ENCODE results near the gene CAMTA1. TPM values are rescaled to one million over a fixed set of nuclear protein-coding genes. Genes with fewer than 3 reads are reported as not detected.

The CAMTA1 gene
- total RNA-seq, 2 donors from 2014 or later: 36.5 to 57.5 TPM

DNA sequence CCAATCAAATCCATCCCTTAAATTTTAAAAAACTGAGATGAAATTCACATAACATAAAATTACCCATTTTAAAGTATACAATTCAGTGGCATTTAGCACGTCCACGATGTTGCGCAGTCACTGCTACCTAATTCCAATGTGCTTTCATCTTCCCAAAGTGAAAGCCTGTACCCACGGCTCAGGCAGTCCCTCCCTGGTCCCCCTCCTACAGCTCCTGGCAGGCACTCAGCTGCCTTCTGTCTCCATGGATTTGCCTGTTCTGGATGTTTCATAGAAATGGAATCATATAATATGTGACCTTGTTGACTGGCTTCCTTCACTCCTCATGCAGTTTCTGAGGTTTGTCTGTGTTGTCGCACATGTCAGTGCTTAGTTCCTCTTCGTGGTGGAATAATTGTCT lies 386.3 kb downstream of the CAMTA1 start:
- no peak overlapping the region for H3K4me3 Mint-ChIP-seq
- no peak overlapping the region for H3K27ac Mint-ChIP-seq
- peaks cover 22 to 28% of the 10 kb centered on the region in 2 donors for H3K27me3 Mint-ChIP-seq
- ATAC-seq: no peak
- DNase-seq (ENCODE audit: low spot score): no peak
- H3K36me3 Mint-ChIP-seq: no peaks in the 10 kb centered on the region
- H3K4me1 Mint-ChIP-seq (ENCODE audit: low read depth in 2 of 2): no peaks in the 10 kb centered on the region
- H3K9me3 Mint-ChIP-seq: no peaks in the 10 kb centered on the region

DNA sequence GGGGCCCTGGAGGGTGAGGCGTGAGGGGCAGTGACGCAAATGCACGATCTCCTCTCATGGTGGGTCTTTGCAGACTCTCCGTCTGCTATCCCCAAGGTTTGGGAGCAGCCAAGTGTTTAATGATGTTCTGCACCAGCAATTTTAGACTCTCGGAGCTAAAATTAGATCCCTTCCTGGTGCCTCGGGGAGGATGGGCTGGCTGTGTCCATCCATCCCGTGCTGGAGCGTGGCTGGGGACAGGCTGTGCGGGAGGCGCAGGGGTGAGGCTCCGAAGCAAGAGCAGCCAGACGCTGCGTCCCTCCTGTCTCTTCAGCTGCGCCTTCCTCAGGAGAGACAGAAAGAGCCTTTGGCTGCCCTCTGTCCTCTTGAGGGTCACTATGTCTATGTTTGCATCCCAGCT lies 387.6 kb downstream of the CAMTA1 start:
- Mint-ChIP-seq H3K36me3 (no peaks in the 10 kb centered on the region), H3K27me3 (peaks cover 18 to 34% of the 10 kb centered on the region in 2 donors), H3K4me3 (no peak overlapping the region), H3K4me1 (ENCODE audit: low read depth in 2 of 2) (no peaks in the 10 kb centered on the region), H3K27ac (no peak overlapping the region), H3K9me3 (no peaks in the 10 kb centered on the region)
- DNase-seq (ENCODE audit: low spot score) (no peak), ATAC-seq (peak in 1 of 2 donors; percentile 11)

DNA sequence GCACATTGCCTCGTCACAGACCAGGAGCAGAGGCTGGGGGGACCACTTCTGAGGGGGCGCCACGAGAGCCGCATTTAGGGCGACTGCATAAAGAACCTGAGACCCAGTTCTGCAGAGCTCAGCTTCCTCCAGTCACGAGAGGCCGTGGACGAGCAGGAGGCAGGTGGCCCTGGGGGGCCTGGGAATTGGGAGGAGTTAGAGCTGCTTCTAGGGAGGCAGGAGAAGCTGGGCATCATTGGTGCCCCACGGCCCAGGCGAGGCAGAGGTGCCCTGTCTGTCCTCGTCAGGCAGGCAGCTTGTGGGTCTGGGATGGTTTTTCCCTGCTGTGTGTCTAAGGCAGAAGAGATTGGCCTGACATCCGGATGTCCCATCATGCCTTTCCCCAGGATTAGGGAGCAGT lies 389.3 kb downstream of the CAMTA1 start:
- Mint-ChIP-seq H3K9me3 (no peaks in the 10 kb centered on the region), H3K27me3 (peaks cover 24 to 43% of the 10 kb centered on the region in 2 donors), H3K36me3 (peaks cover 5% of the 10 kb centered on the region), H3K4me3 (no peak overlapping the region), H3K27ac (no peak overlapping the region), H3K4me1 (ENCODE audit: low read depth in 2 of 2) (no peaks in the 10 kb centered on the region)
- ATAC-seq: no peak
- DNase-seq (ENCODE audit: low spot score): no peak

DNA sequence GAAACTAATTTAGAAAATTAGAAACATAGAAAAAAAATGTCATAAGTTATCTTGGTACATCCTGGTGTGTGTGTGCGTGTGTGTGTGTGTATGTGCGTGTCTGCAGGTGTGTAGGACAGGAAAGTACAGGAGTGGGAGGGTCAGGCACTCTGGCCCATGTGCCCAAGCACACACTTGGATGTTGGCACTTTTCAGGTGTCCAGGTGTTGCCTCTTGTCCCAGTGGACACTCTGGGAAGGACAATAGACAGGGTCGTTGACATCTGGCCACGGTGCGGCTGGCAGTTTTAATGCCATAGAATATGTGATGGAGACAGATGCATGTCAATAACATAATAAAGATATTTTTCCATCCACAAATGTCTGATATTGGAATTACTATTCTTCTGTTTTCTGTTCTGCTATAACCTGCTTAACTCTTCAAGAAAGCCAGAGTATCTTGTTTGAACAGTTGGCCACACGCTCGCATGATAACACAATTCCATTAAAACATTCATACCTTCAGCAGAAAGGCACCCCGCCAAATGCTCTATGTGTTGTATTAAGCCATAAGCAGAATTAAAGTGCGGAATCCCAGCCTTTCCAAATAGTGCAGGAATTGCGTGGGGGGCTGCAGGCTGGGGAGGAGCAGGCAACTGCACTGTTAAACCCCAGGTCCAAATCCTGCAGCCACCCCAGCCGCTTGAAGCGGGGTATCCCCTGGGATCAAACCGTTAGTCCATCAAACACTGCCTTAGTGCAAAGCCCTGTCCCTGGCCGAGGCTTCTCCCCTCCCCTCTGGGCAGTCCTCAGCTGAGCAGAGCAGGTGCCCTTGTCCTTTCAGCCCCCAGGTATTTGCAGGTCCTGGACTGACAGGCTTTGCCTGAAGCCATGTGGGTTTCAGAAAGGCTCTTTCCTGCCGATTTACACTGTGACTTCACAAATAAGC lies 390.0 kb downstream of the CAMTA1 start:
- Mint-ChIP-seq H3K27ac (no peak overlapping the region), H3K4me1 (ENCODE audit: low read depth in 2 of 2) (no peaks in the 10 kb centered on the region), H3K36me3 (peaks cover 10% of the 10 kb centered on the region), H3K4me3 (no peak overlapping the region), H3K27me3 (peaks cover 24 to 42% of the 10 kb centered on the region in 2 donors), H3K9me3 (no peaks in the 10 kb centered on the region)
- DNase-seq (ENCODE audit: low spot score): no peak
- no peak for ATAC-seq

DNA sequence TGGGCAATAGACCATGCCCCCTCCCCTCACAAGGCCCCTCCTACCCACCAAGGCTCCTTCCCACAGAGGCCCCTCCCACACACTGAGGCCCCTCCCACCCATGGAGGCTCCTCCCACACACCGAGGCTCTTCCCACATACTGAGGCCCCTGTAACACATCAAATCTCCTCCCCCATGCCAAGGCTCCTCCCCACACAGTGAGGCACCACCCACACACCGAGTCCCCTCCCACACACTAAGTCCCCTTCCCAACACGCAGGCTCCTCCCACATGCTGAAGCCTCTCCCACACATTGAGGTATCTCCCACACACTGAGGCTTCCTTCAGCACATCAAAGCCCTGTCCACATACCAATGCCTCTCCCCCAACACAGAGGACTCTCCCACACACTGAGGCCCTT lies 391.8 kb downstream of the CAMTA1 start:
- Mint-ChIP-seq H3K9me3 (no peaks in the 10 kb centered on the region), H3K36me3 (peaks cover 10% of the 10 kb centered on the region), H3K4me1 (ENCODE audit: low read depth in 2 of 2) (no peaks in the 10 kb centered on the region), H3K4me3 (no peak overlapping the region), H3K27me3 (peaks cover 12 to 24% of the 10 kb centered on the region in 2 donors), H3K27ac (no peak overlapping the region)
- DNase-seq (ENCODE audit: low spot score) (no peak), ATAC-seq (peak in 1 of 2 donors; percentile 44)

DNA sequence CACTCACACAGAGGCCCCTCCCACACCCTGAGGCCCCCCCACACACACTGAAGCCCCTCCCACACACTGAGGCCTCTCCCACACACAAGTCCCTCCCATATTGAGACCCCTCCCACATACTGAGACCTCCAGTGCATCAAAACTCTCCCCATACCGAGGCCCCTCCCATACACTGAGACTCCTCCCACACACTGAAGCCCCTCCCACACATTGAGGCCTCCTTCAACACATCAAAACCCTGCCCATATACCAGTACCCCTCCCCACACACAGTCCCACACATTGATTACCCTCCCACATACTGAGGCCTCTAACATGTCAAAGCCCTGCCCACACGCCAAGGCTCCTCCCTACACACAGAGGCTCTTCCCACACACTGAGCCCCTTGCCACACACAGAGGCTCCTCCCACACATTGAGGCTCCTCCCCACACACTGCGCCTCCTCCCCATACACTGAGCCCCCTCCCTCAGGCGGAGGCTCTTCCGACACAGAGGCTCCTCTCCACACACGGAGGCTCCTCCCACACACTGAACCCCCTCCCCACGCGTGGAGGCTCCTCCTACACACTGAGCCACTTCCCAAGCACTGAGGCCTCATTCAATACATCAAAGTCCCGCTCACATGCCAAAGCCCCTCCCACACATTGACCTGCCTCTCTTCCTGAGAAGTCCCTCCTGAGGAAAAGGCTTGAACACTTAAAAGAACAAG lies 392.3 kb downstream of the CAMTA1 start:
- no peaks in the 10 kb centered on the region for H3K9me3 Mint-ChIP-seq
- H3K4me3 Mint-ChIP-seq: no peak overlapping the region
- ATAC-seq (no peak), DNase-seq (ENCODE audit: low spot score) (no peak)
- H3K4me1 Mint-ChIP-seq (ENCODE audit: low read depth in 2 of 2): no peaks in the 10 kb centered on the region
- peaks cover 10% of the 10 kb centered on the region for H3K36me3 Mint-ChIP-seq
- peaks cover 14 to 25% of the 10 kb centered on the region in 2 donors for H3K27me3 Mint-ChIP-seq
- no peak overlapping the region for H3K27ac Mint-ChIP-seq

DNA sequence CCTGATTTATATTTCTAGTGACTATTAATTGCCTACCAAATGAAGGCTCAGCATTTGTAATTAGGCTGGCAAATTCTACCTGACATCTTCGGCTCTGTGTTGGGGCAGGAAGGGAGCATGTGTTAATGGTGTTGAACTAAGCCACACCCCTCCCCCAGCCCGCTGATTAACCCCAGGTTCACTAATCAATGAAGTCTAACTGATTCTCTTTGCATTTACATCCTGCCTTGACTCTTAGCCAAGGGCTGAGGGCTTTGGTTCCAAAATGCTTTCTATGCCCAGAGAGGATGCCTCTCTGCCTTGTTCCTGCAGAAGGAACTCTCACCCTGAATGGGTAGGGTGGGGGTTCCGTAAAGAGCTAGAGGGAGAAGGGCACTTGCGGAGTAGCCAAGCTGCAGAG lies 393.1 kb downstream of the CAMTA1 start:
- no peak for DNase-seq (ENCODE audit: low spot score)
- no peak overlapping the region for H3K27ac Mint-ChIP-seq
- no peaks in the 10 kb centered on the region for H3K4me1 Mint-ChIP-seq (ENCODE audit: low read depth in 2 of 2)
- ATAC-seq: no peak
- no peaks in the 10 kb centered on the region for H3K9me3 Mint-ChIP-seq
- H3K27me3 Mint-ChIP-seq: peaks cover 19 to 32% of the 10 kb centered on the region in 2 donors
- H3K4me3 Mint-ChIP-seq: no peak overlapping the region
- H3K36me3 Mint-ChIP-seq: peaks cover 10% of the 10 kb centered on the region

DNA sequence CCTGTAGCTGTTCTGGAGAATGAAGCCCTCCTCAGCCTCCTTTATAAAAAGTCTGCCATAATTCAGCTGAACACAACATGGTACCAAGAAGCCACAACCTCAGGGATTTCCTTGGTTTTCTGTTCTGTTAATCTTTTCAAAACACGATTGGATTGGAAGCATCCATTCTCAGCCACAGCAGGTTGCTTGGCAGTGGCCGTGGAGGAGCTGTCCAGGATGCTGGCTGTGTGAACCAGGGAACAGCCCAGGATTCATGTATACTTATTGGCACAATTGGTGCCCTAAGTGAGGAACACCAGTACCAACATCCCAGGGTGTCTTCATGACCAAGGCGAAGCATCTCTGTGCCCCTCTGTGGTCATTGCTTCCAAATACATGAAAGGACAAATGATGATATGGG lies 393.5 kb downstream of the CAMTA1 start:
- ATAC-seq (no peak), DNase-seq (ENCODE audit: low spot score) (no peak)
- Mint-ChIP-seq H3K27ac (no peak overlapping the region), H3K4me1 (ENCODE audit: low read depth in 2 of 2) (no peaks in the 10 kb centered on the region), H3K36me3 (peaks cover 10% of the 10 kb centered on the region), H3K4me3 (no peak overlapping the region), H3K9me3 (no peaks in the 10 kb centered on the region), H3K27me3 (peaks cover 21 to 36% of the 10 kb centered on the region in 2 donors)

DNA sequence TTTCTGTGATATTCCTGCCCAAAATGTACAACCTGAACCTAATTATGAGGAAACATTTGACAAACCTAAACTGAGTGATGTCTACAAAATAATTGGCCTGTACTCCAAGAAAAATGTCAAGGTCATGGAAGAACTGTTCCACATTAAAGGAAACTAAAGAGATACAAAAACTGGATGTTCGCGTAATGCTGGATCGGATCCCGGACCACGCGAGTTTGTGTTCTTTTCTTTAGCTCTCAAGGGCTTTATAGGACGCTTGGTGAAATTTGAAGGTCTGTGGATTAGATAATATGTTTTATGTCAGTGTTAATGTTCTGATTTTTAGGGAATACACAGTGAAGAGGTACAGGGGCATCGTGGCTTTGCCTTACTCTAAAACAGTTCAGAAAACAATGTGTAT lies 400.5 kb downstream of the CAMTA1 start:
- Mint-ChIP-seq H3K27me3 (peaks cover 32 to 58% of the 10 kb centered on the region in 2 donors), H3K9me3 (no peaks in the 10 kb centered on the region), H3K4me1 (ENCODE audit: low read depth in 2 of 2) (no peaks in the 10 kb centered on the region), H3K4me3 (no peak overlapping the region), H3K36me3 (no peaks in the 10 kb centered on the region), H3K27ac (no peak overlapping the region)
- no peak for ATAC-seq
- no peak for DNase-seq (ENCODE audit: low spot score)

DNA sequence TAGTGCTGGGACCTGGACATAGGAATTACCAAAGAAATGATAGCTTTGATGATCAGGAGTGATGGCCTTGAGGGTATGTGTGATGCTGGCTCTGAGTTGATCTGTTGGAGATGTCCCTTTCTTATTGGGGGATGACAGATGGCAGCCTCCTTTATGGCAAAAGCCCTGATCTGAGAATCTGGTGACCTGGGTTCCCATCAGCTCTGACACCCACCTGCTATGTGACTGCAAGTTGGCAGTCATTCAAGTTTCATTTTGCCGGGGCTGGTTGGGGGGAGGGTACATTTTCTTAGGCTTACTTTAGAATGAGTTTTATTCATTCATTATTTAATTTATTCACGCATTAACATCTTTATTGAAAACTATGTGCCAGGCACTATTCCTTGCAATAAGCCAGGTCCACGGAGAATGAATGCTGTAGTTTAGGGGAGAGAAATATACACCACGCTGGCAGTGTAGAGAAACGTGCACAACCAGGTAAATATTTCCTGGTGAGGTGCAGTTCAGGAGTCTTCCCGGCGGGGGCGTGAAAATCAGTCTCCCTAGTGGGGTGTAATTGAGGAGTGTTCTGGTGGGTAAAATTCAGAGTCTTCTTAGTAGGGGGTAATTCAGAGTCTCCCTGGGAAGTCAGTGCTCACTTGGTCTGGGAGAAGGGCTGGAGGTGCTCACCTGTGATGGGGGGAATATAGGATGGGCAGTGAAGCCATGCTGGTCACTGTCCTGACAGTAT lies 401.3 kb downstream of the CAMTA1 start:
- no peaks in the 10 kb centered on the region for H3K4me1 Mint-ChIP-seq (ENCODE audit: low read depth in 2 of 2)
- H3K27ac Mint-ChIP-seq: no peak overlapping the region
- no peak for DNase-seq (ENCODE audit: low spot score)
- ATAC-seq: peak in 1 of 2 donors; percentile 40
- H3K4me3 Mint-ChIP-seq: no peak overlapping the region
- H3K9me3 Mint-ChIP-seq: no peaks in the 10 kb centered on the region
- H3K36me3 Mint-ChIP-seq: no peaks in the 10 kb centered on the region
- H3K27me3 Mint-ChIP-seq: peaks cover 32 to 58% of the 10 kb centered on the region in 2 donors

DNA sequence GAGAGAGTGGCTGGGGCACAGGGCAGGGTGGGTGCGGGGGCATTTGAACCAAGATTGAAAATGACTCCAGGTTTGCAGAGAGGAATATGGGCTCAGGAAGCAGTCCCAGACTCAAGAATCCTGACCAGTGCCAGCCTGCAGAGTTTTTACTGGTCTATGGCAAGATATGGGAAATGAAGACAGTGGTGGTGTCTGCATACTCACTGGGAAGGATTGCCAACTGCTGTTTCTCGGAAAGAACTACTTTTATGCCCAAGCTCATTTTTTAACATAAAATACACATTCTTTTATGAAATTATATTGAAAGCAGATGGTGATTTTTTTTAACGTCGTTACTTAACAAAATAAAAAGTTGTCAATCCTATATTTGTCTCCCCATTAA lies 401.8 kb downstream of the CAMTA1 start:
- Mint-ChIP-seq H3K4me3 (no peak overlapping the region), H3K4me1 (ENCODE audit: low read depth in 2 of 2) (no peaks in the 10 kb centered on the region), H3K9me3 (no peaks in the 10 kb centered on the region), H3K36me3 (no peaks in the 10 kb centered on the region), H3K27me3 (peaks cover 31 to 58% of the 10 kb centered on the region in 2 donors), H3K27ac (no peak overlapping the region)
- no peak for DNase-seq (ENCODE audit: low spot score)
- ATAC-seq: no peak

DNA sequence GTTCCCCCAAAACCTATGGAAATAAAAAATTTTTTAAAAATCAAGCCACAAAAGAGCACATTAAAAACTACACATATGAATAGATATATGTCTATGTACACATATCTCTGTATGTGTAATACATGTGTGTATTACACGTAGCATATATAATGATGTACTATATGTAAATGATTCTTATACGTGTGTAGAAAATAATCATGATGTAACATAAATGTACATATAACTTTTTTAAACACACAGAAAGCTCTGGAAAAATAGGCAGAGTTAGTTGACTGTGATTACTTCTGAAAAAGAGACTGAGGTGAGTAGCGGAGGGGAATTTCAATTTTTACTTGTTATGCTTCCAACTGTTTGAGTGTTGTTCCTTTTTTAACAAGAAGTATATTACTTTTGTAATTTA lies 405.0 kb downstream of the CAMTA1 start:
- H3K4me1 Mint-ChIP-seq (ENCODE audit: low read depth in 2 of 2): no peaks in the 10 kb centered on the region
- H3K36me3 Mint-ChIP-seq: no peaks in the 10 kb centered on the region
- peaks cover 17 to 29% of the 10 kb centered on the region in 2 donors for H3K27me3 Mint-ChIP-seq
- DNase-seq (ENCODE audit: low spot score) (no peak), ATAC-seq (no peak)
- no peaks in the 10 kb centered on the region for H3K9me3 Mint-ChIP-seq
- no peak overlapping the region for H3K4me3 Mint-ChIP-seq
- H3K27ac Mint-ChIP-seq: no peak overlapping the region

DNA sequence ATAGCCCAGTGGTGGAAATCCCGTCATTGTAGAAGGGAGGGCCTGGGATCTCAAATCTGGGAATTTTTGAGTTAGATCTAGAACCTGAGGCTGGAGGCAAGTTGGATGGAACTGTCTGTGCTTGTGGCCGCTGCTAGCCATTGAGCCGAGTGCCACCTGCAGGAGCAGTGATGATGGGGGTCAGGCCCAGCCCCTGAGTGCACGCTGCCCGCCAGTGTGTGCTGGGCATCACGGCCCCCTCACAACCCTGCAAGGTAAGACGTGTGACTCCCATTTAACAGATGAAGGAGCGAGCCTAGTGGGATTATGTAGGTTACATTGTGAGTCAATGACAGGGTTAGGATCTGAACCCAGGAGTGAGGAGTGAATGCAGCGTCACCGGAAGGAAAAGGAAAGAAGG lies 407.2 kb downstream of the CAMTA1 start:
- DNase-seq (ENCODE audit: low spot score) (no peak), ATAC-seq (no peak)
- no peak overlapping the region for H3K27ac Mint-ChIP-seq
- no peak overlapping the region for H3K4me3 Mint-ChIP-seq
- no peaks in the 10 kb centered on the region for H3K4me1 Mint-ChIP-seq (ENCODE audit: low read depth in 2 of 2)
- H3K9me3 Mint-ChIP-seq: no peaks in the 10 kb centered on the region
- no peaks in the 10 kb centered on the region for H3K36me3 Mint-ChIP-seq
- peaks cover 16 to 23% of the 10 kb centered on the region in 2 donors for H3K27me3 Mint-ChIP-seq

All from natural killer cell treated with Interleukin-12 subunit alpha and Interleukin-12 subunit beta and Interleukin-15 and Interleukin-18, amount 100 ng/mL, for 72 hours (primary cell).